GM23338 (cell line): Measurements from ENCODE around the gene NFXL1.

Source experiments
- CREB1 ChIP-seq: fragments of 250-450 bp; sonication (Bioruptor Pico); IDR thresholded peaks from 2 replicates; pipeline ENCODE4 v1.5.0; 2020; ENCODE audit warnings: low read depth, mild to moderate bottlenecking, moderate library complexity
- EZH2 ChIP-seq: fragments of 200-600 bp; sonication (generic); IDR thresholded peaks from one replicate; pipeline ENCODE4 v1.8.0; 2017; ENCODE audit warnings: antibody characterized with exemption, mild to moderate bottlenecking, low read depth; ENCODE audit not compliant: unreplicated experiment
- EZH2phosphoT487 ChIP-seq: fragments of 200-600 bp; sonication (generic); IDR thresholded peaks from one replicate; pipeline ENCODE4 v1.8.1; 2018; ENCODE audit warnings: antibody characterized with exemption; ENCODE audit not compliant: unreplicated experiment
- JUNB ChIP-seq: IDR thresholded peaks from one replicate; pipeline ENCODE4 v1.6.1; 2016; ENCODE audit warnings: antibody characterized with exemption; ENCODE audit not compliant: unreplicated experiment
- POLR2AphosphoS5 ChIP-seq: IDR thresholded peaks from 2 replicates; pipeline ENCODE4 v1.6.1; 2016; ENCODE audit warnings: antibody characterized with exemption, low read depth
- REST ChIP-seq: IDR thresholded peaks from one replicate; pipeline ENCODE4 v1.6.1; 2018; ENCODE audit warnings: antibody characterized with exemption; ENCODE audit not compliant: unreplicated experiment
- STAT1 ChIP-seq: IDR thresholded peaks from one replicate; pipeline ENCODE4 v1.6.1; 2016; ENCODE audit warnings: antibody characterized with exemption; ENCODE audit not compliant: unreplicated experiment
- ZNF114 ChIP-seq: fragments of 250-450 bp; sonication (Bioruptor Pico); IDR thresholded peaks from 2 replicates; pipeline ENCODE4 v1.5.0; 2020; ENCODE audit warnings: mild to moderate bottlenecking, moderate library complexity
- ZNF331 ChIP-seq: fragments of 250-450 bp; sonication (Bioruptor Pico); IDR thresholded peaks from 2 replicates; pipeline ENCODE4 v1.5.0; 2020; ENCODE audit warnings: low read depth, mild to moderate bottlenecking, moderate library complexity
- TF ChIP-seq, protein P1 (sequence below), 2 experiments: fragments of 200-600 bp in 1 of 2; sonication (generic) in 1 of 2; conservative IDR thresholded peaks; 2 replicates each; pipeline versions ENCODE4 v1.5.1 to v1.6.1; 2016 to 2017; ENCODE audit warnings: antibody characterized with exemption in 2 of 2, low read depth in 2 of 2, mild to moderate bottlenecking in 2 of 2, moderate library complexity in 1 of 2
- TF ChIP-seq, protein P2 (sequence below): IDR thresholded peaks from 2 replicates; pipeline ENCODE4 v1.6.1; 2016; ENCODE audit warnings: antibody characterized with exemption
- TF ChIP-seq, protein P3 (sequence below): fragments of 250-450 bp; sonication (Bioruptor Pico); IDR thresholded peaks from 2 replicates; pipeline ENCODE4 v1.5.0; 2020; ENCODE audit warnings: mild to moderate bottlenecking, moderate library complexity

DNA sequence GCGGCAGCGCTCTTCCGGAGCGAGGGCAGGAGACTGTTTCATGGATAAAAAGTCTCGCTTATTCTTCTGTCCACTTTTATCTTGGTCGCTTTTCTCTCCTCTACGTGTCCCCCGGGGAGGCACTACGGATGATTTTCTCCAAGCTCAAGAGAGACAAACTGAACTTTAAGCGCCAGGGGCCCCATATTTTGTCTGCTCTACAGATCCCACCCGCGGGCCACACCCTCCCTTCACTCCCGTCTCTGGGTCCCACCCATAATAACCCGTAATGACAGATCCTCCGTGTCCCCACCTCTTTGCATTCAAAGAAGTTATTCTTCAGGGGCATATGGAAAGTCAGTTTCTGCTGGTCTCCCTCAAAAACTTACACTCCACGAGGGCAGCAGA, 76.5 kb downstream of the NFXL1 start, which contains the start of gene CORIN:
- TF ChIP-seq, protein P1, sequence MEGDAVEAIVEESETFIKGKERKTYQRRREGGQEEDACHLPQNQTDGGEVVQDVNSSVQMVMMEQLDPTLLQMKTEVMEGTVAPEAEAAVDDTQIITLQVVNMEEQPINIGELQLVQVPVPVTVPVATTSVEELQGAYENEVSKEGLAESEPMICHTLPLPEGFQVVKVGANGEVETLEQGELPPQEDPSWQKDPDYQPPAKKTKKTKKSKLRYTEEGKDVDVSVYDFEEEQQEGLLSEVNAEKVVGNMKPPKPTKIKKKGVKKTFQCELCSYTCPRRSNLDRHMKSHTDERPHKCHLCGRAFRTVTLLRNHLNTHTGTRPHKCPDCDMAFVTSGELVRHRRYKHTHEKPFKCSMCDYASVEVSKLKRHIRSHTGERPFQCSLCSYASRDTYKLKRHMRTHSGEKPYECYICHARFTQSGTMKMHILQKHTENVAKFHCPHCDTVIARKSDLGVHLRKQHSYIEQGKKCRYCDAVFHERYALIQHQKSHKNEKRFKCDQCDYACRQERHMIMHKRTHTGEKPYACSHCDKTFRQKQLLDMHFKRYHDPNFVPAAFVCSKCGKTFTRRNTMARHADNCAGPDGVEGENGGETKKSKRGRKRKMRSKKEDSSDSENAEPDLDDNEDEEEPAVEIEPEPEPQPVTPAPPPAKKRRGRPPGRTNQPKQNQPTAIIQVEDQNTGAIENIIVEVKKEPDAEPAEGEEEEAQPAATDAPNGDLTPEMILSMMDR (conservative IDR thresholded peaks at IDR 0.05; ENCODE audit: low read depth in 2 of 2): no peak
- no peak for TF ChIP-seq REST
- TF ChIP-seq POLR2AphosphoS5: no peak
- no peak for TF ChIP-seq EZH2
- TF ChIP-seq, protein P2, sequence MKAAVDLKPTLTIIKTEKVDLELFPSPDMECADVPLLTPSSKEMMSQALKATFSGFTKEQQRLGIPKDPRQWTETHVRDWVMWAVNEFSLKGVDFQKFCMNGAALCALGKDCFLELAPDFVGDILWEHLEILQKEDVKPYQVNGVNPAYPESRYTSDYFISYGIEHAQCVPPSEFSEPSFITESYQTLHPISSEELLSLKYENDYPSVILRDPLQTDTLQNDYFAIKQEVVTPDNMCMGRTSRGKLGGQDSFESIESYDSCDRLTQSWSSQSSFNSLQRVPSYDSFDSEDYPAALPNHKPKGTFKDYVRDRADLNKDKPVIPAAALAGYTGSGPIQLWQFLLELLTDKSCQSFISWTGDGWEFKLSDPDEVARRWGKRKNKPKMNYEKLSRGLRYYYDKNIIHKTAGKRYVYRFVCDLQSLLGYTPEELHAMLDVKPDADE: no peak
- TF ChIP-seq CREB1 (CRISPR knock-in tag): no peak
- no peak for TF ChIP-seq EZH2phosphoT487
- no peak for TF ChIP-seq JUNB
- TF ChIP-seq, protein P3, sequence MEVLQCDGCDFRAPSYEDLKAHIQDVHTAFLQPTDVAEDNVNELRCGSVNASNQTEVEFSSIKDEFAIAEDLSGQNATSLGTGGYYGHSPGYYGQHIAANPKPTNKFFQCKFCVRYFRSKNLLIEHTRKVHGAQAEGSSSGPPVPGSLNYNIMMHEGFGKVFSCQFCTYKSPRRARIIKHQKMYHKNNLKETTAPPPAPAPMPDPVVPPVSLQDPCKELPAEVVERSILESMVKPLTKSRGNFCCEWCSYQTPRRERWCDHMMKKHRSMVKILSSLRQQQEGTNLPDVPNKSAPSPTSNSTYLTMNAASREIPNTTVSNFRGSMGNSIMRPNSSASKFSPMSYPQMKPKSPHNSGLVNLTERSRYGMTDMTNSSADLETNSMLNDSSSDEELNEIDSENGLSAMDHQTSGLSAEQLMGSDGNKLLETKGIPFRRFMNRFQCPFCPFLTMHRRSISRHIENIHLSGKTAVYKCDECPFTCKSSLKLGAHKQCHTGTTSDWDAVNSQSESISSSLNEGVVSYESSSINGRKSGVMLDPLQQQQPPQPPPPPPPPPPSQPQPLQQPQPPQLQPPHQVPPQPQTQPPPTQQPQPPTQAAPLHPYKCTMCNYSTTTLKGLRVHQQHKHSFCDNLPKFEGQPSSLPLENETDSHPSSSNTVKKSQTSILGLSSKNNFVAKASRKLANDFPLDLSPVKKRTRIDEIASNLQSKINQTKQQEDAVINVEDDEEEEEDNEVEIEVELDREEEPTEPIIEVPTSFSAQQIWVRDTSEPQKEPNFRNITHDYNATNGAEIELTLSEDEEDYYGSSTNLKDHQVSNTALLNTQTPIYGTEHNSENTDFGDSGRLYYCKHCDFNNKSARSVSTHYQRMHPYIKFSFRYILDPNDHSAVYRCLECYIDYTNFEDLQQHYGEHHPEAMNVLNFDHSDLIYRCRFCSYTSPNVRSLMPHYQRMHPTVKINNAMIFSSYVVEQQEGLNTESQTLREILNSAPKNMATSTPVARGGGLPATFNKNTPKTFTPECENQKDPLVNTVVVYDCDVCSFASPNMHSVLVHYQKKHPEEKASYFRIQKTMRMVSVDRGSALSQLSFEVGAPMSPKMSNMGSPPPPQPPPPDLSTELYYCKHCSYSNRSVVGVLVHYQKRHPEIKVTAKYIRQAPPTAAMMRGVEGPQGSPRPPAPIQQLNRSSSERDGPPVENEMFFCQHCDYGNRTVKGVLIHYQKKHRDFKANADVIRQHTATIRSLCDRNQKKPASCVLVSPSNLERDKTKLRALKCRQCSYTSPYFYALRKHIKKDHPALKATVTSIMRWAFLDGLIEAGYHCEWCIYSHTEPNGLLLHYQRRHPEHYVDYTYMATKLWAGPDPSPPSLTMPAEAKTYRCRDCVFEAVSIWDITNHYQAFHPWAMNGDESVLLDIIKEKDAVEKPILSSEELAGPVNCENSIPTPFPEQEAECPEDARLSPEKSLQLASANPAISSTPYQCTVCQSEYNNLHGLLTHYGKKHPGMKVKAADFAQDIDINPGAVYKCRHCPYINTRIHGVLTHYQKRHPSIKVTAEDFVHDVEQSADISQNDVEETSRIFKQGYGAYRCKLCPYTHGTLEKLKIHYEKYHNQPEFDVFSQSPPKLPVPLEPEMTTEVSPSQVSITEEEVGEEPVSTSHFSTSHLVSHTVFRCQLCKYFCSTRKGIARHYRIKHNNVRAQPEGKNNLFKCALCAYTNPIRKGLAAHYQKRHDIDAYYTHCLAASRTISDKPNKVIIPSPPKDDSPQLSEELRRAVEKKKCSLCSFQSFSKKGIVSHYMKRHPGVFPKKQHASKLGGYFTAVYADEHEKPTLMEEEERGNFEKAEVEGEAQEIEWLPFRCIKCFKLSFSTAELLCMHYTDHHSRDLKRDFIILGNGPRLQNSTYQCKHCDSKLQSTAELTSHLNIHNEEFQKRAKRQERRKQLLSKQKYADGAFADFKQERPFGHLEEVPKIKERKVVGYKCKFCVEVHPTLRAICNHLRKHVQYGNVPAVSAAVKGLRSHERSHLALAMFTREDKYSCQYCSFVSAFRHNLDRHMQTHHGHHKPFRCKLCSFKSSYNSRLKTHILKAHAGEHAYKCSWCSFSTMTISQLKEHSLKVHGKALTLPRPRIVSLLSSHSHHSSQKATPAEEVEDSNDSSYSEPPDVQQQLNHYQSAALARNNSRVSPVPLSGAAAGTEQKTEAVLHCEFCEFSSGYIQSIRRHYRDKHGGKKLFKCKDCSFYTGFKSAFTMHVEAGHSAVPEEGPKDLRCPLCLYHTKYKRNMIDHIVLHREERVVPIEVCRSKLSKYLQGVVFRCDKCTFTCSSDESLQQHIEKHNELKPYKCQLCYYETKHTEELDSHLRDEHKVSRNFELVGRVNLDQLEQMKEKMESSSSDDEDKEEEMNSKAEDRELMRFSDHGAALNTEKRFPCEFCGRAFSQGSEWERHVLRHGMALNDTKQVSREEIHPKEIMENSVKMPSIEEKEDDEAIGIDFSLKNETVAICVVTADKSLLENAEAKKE: no peak
- no peak for TF ChIP-seq STAT1
- TF ChIP-seq ZNF331: no peak
- no peak for TF ChIP-seq ZNF114 (CRISPR knock-in tag)
